GM12892 (cell line): Measurements from ENCODE around the gene PLEKHG2.

Source experiments
- POLR2A ChIP-seq: IDR thresholded peaks from 2 replicates; pipeline ENCODE4 v1.6.1; 2011; ENCODE audit warnings: low read depth, low read length, control low read depth
- POLR2AphosphoS5 ChIP-seq: IDR thresholded peaks from 2 replicates; pipeline ENCODE4 v1.6.1; 2011; ENCODE audit warnings: low read depth, low read length, control low read depth
- TAF1 ChIP-seq: IDR thresholded peaks from 2 replicates; pipeline ENCODE4 v1.6.1; 2011; ENCODE audit warnings: low read depth, mild to moderate bottlenecking, control low read depth, low read length, borderline replicate concordance

- no peak for TF ChIP-seq POLR2AphosphoS5
- TF ChIP-seq POLR2A, result no peak
- TF ChIP-seq TAF1, result no peak
These were observed 39.5 kb upstream of the PLEKHG2 start for GRCh38 chr19:39372941-39373340.
